ENCODE measurements around the gene ADAMTS5. TPM values are rescaled to one million over a fixed set of nuclear protein-coding genes. Genes with fewer than 3 reads are reported as not detected.

The ADAMTS5 gene
- total and polyA plus RNA-seq, 12 donors: 0.48 to 4.3 (median 1.3) TPM

DNA sequence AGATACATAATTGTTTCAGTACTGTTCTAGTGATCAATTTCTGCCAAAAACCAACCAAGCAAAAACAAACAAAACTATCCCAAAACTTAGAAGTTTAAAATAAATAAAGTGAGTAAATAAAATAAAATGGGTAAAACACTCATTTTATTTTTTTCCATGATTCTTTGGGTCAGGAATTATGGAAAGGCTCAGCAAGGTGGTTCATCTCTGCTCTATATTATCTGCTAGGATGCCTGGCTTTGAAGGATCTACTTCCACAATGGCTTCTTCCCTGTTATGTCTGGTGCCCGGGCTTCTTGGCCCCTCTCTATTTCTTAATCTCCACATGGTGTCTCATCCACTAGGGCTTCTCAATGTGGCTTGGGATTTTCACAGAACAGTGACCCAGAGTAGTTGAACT is 92.5 kb downstream of the ADAMTS5 start:
- H3K27me3 ChIP-seq: no peaks in the 10 kb centered on the region
- intact Hi-C loops (cut with DNase I): no loop called here
- no peak overlapping the region for H3K27ac ChIP-seq
- H3K9me3 ChIP-seq (replicated peaks in 1 of 3): no peaks in the 10 kb centered on the region
- H3K4me3 ChIP-seq: no peak overlapping the region
- DNase-seq: no peak
- TF ChIP-seq POLR2A (IDR thresholded peaks at IDR 0.05): no peak
- TF ChIP-seq, protein P1, sequence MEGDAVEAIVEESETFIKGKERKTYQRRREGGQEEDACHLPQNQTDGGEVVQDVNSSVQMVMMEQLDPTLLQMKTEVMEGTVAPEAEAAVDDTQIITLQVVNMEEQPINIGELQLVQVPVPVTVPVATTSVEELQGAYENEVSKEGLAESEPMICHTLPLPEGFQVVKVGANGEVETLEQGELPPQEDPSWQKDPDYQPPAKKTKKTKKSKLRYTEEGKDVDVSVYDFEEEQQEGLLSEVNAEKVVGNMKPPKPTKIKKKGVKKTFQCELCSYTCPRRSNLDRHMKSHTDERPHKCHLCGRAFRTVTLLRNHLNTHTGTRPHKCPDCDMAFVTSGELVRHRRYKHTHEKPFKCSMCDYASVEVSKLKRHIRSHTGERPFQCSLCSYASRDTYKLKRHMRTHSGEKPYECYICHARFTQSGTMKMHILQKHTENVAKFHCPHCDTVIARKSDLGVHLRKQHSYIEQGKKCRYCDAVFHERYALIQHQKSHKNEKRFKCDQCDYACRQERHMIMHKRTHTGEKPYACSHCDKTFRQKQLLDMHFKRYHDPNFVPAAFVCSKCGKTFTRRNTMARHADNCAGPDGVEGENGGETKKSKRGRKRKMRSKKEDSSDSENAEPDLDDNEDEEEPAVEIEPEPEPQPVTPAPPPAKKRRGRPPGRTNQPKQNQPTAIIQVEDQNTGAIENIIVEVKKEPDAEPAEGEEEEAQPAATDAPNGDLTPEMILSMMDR (IDR thresholded peaks at IDR 0.05): no peak
- WGBS, 4 donors: 78 to 100% (median 85%) methylated on average over 1 of the region's 1 CpG
- H3K36me3 ChIP-seq (replicated peaks in 1 of 2): no peaks in the 10 kb centered on the region
- no peaks in the 10 kb centered on the region for H3K4me1 ChIP-seq (replicated peaks in 1 of 2)

Small RNA genes lying within 50 kb of the gene (microRNA-seq; reads per million reads assigned to microRNA genes)
- 0 reads per million in 3 donors for gene MIR4759

Small RNA genes lying within 50 kb of the gene (small RNA-seq; reads per million reads assigned to genes)
- gene MIR4759: 0 reads per million in 2 donors

Other genes with a start within 250 kb of the ADAMTS5 start
- 100 to 1,000 TPM in 1 of 9 donors, 10 to 100 TPM in 7, 1 to 10 TPM in 1; 9.3 to 111 (median 44.8) TPM for gene ADAMTS1, start 121.7 kb downstream of the ADAMTS5 start, total RNA-seq
- 10 to 100 TPM; 29.6 to 71.8 (median 37.5) TPM for gene ADAMTS1, start 121.7 kb downstream of the ADAMTS5 start, polyA plus RNA-seq